ENCODE data around the gene CCDC154.

CCDC154 gene

DNA sequence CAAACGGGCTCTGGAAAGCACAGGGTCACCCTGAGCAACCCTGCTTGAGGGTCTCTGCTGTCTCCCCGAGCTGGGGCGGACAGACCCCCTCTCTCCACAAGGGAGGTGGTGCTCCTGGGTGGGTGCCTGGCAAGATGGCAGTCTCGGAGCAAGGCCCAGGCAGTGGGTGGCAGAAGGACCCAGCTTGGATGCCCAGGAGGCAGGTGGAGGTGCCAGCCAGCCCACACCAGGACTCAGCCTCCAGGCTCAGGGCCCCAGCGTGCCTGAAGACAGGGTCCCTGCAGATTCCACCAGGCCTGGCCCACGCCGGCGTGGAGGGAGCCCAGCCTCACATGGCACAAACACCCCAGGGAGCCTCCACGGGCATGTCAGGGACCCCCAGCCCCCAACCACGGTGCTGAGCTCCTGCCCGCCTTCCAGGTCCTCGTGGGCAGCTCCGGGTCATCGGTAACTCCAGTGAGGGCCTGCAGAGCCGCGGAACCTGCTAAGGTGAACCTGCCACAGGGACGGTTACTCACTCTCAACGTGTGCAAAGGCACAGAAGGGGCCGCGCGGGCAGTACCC lies 50.7 kb downstream of the CCDC154 start:
- no peak for DNase-seq (ENCODE audit: low read depth, low spot score)

DNA sequence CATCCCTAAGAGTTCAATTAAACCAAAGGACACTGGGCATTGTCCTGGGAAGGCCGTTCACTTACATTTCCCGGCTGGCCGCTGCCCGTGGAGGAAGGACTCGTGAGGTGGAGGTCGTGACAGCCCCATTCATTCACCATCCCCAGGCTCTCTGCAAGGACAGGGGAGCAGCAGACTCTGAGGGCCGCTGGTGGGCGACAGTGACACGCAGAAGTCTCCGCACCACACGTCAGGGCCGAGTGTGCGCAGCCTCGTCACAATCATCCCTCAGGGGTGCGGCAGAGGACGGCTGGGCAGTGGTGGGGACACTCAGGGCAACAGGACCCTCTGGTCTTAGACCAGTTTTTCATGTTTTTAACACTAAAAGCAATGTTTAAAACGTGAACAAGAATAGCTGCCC lies 51.5 kb downstream of the CCDC154 start:
- no peak for DNase-seq (ENCODE audit: low read depth, low spot score)

DNA sequence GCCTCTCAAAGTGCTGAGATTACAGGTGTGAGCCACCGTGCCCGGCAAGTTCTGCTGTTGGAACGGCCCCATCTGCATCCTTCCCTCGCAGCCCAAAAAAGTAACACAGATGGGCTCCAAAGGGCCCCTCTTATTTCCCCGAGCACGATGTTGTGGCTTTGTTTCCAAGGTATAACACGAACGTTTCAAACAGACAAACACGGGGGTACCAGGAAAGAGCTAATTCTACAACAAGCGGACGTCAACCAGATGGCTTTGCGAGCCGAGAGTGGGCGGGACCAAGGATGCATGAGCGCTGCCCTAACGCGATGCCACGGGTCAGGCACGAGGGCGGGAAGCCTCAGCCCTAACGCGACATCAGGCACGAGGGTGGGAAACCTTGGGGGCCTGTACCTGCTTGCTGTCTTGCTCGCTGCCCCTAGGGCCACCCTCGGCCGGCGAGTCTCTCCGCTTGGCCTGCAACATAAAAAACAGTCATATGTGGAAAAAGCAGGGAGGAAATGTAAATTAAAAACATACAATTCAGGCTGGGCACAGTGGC lies 54.0 kb downstream of the CCDC154 start:
- DNase-seq (ENCODE audit: low read depth, low spot score) = no peak

DNA sequence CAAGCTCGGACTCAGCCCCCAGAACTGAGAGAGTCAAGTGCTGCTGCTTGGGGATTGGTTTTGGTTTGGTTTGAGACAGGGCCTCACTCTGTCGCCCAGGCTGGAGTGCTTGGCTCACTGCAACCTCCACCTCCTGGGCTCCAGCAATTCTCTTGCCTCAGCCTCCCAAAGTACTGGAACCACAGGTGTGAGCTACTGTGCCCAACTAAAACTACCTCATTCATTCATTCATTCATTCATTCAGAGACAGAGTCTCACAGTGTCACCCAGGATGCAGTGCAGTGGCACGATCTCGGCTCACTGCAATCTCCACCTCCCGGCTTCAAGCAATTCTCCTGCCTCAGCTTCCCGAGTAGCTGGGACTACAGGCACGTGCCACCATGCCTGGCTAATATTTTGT lies 54.6 kb downstream of the CCDC154 start:
- DNase-seq (ENCODE audit: low read depth, low spot score) = no peak

DNA sequence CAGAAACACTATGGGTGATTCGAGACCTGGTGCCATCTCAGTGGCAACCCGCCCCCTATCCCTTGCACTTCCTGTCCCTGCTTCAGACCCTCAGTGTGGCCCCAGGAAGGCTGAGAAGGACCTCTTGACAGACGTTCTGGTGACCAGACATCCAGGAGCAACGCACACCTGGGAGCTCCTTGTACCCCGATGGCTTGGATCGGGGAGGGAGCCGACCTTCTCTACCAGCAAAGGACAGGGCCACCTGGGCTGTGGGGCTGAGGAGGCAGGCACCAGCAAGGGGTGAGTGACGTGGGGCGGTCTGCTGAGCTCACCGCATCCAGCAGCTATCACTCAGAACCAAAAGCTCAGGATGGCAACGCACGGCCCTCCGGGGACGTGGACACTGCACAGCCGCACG lies 57.0 kb downstream of the CCDC154 start:
- no peak for DNase-seq (ENCODE audit: low read depth, low spot score)

DNA sequence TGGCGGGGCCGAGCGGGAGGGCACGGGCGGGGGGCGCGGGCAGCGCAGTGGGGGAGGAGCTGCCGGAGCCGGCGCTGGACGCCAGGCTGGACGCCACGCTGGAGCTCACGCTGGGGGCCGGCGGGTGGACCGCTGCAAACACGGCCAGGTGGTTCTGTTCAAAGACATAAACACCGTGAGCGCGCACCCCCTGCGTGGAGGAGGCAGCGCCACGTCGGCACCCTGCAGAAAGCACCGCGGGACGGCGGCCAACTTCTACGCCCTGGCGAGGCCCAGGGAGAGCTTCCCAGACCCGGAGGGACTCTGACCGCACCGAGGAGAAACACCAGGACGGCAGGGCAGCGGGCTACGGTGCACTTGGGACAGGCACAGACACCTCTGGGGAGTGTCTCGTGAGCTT lies 59.1 kb downstream of the CCDC154 start:
- DNase-seq (ENCODE audit: low read depth, low spot score) = no peak

Measured in ELF-1 (cell line).